Stimulated activated CD4-positive, alpha-beta T cell treated with anti-CD3 and anti-CD28 coated beads, TNF-alpha, amount 100 ng/mL, for 24 hours (primary cell): Measurements from ENCODE around the gene NUAK1.

ENCODE experiments used
- DNase-seq, 3 experiments: peaks; one replicate each; pipeline ENCODE4 v3.0.0-alpha.2; 2020; ENCODE audit warnings: low read depth in 3 of 3

Gene NUAK1

DNA sequence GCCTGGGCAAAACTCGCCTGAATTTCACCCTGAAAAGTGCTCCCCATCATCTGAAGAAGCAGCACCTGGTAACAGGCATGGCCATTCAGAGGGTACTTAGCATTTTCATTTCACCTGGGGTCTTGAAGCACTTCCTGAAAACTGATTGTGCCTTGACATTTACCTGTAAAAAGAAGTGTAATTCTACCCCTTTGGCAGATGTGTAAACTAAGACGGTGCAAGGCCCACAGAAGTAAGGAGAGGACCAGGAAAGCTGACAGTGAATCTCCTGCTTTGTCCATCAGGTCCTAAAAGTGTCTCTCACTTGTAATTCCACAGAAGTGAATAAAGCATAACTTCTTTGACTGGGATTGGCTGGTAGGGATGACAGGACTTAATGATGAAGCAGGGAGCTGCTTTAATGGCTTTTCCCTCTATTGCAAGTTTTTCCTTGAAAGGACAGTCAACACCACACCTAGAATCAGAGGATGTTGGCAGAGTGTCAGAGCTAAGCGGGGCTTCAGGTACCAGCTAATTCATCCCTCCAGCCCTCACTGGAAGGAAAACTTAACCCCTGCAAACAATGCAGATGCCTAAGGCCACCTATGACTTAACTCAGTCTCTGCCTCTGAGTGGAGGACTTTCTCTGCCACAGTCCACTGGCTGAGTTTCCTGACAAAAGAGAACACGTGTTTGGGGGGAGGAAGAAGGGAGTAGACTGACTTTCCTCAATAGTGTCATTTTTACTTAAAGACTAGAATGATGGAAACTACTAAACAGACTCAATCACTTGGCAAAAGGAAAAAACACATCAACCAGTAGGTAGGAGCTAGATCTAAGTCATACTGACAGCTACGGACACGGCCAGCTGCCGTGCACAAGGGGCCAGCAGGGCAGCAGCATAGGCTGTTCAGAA lies 74.7 kb downstream of the NUAK1 start:
- DNase-seq: no peak

GRCh38 chr12:106062693-106063092 lies 76.1 kb downstream of the NUAK1 start:
- DNase-seq: no peak

GRCh38 chr12:106058256-106059182 lies 80.2 kb downstream of the NUAK1 start:
- no peak for DNase-seq

DNA sequence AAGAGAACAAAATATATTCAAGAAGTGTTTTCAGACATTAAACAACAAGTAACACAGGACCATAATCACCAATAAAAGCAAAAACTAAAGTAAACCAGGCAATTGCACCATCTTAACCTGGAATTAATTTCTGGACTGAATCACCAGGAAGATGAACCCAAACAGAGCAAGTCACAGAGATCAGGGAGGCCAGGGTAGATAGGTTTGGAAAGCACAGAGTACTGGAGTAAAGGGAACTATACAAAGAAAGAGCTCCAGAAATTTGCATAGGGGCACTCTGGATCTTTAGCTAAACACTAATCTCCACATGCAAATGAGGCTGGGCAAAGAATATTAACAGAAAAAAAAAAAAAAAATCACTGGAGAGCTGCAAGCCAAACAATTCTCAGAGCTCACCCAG lies 84.7 kb downstream of the NUAK1 start:
- DNase-seq: no peak

- no peak for DNase-seq
Observed at GRCh38 chr12:106051853-106052531, 86.8 kb downstream of the NUAK1 start.

DNA sequence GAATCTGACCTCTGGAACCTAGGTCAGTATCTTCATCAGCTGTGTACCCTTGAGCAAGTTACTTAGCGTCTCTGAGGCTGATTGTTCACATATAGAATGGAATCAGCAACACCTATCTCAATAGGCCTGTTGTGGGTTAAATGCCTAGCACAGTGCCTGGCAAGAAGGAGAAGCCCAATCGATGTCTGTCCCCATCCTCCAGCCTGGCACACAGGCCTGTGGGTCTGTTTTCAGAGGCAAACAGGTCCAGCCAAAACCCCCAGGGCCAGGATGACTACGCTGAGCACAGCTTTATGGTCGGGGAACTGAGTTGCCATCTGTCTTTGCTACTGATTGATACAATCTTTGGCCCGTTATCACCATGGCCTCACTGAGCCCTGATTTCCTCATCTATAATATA lies 89.2 kb downstream of the NUAK1 start:
- DNase-seq: no peak

- no peak for DNase-seq
Observed at GRCh38 chr12:106049105-106049504, 89.6 kb downstream of the NUAK1 start.

GRCh38 chr12:106048676-106049075 lies 90.1 kb downstream of the NUAK1 start:
- DNase-seq: no peak

DNA sequence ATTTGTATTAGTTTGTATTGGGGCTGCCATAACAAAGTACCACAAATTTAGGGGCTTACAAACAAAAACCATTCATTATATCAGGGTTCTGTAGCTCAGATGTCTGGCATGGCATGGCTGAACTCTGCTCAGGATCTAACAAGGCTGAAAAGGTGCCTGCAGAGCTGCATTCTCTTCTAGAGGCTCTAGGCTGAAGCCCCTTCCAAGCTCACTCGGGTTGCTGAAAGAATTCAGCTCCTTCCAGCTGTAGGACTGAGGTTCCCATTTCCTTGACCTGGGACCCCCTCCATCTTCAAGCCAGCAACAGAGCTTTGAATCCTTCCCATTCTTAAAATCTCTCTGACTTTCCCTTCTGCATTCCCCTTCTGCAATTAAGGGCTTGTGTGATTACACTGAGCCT lies 90.7 kb downstream of the NUAK1 start:
- DNase-seq: no peak

GRCh38 chr12:106046947-106047346 lies 91.8 kb downstream of the NUAK1 start:
- DNase-seq: no peak

- no peak for DNase-seq
Observed at GRCh38 chr12:106046301-106046846, 92.4 kb downstream of the NUAK1 start.

- no peak for DNase-seq
Observed at GRCh38 chr12:106045251-106045674, 93.5 kb downstream of the NUAK1 start.

DNA sequence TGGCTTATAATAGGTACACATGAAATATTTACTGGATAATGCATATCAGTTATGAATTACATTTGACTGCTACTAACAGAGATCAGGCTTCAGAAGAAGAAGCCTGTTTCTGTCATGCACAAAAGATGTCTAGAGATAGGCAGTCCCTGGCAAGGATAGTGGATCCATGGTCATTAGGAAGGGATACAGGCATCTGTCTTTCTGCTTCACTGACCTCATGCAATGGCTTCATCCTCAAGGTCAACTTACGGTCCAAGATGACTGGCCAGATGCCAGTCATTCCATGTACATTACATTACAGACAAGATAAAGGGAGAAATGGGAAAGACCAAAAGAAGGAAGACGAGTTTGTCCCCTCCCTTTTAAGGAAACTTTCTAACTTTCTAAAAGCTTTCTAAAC lies 94.0 kb downstream of the NUAK1 start:
- no peak for DNase-seq

- no peak for DNase-seq
Observed at GRCh38 chr12:106042037-106042436, 96.7 kb downstream of the NUAK1 start.

- DNase-seq: no peak
Observed at GRCh38 chr12:106040521-106040920, 98.2 kb downstream of the NUAK1 start.

- no peak for DNase-seq
Observed at GRCh38 chr12:106039646-106040404, 98.9 kb downstream of the NUAK1 start.

DNA sequence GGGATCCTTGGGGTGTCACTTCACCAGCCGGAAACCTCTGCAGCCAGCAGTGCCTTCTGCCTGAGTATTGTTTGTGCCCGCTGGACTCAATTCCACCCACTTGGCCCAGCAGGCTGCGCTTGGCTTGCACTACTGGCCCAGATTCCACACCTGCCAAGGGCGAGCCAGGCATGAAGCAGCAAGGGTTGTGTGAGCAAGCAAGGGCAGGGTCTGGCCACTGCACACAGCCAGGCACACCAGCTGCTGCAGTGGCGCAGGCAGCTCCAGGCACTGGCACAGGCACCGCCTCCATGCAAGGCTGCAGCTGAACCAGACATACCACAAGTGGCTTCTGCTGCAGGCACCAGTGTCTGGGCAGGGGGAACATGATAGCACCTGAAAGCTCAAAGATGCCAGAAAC lies 99.5 kb downstream of the NUAK1 start:
- DNase-seq: no peak

DNA sequence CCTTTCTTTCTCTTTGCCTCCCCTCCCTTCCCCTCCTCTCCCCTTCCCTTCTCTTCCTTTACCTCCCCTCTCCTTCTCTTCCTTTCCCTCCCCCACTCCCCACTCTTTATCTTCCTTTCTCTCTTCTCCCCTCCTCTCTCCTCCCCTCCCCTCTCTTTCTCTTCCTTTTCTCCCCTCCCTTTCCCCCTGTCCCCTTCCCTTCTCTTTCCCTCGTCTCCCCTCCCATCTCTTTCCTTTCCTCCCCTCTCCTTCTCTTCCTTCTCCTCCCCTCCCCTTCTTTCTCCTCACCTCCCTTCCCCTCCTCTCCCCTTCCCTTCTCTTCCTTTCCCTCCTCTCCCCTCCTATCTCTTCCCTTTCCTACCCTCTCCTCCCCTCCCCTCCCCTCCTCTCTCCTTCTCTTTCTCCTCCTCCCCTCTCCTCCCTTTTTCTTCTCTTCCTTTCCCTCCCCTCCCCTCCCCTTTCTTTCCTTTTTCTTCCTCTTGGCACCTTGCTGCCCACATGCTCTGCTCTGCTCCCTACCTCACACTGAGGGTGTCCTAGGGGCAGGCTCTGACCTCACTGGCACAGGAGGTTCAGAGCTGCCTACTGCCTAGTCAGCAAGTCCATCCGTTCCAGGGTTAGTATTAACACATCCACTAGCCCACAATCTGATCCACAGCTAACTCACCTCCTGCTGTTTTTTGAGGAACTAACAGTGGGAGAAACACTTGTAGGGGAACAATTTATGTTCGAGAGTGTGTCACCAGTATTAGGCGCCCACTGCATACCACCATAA lies 101.0 kb downstream of the NUAK1 start:
- no peak for DNase-seq

DNA sequence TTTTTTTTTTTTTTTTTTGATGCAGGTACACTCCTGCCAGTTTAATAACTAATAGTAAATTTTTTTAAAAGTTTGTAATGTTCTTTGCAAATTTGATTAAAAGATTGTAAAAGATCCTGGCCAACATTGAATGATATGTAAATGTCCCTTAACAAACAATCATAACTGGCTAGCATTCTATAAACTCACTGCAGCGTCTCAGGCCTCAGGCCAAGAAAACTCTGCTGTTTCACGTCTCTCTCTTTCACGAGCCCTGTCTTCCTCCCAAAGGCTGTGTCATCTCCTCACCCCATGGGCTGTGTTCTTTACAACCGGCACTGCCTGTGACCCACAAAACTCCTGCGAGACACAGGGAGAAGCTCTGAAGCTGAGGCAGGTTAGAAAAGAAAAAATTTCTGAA lies 103.3 kb downstream of the NUAK1 start:
- no peak for DNase-seq

DNA sequence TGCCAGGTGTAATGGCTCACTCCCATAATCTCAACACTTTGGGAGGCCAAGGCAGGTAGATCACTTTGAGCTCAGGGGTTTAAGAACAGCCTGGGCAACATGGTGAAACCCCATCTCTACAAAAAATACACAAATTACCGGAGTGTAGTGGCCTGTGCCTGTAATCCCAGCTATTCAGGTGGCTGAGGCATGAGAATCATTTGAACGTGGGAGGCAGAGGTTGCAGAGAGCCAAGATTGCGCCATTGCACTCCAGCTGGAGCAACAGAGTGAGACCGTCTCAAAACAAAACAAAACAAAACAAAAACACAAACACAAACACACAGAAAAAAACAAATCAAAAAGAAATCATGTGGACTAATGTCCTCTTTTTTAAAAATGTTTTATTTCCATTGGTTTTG lies 104.4 kb downstream of the NUAK1 start:
- no peak for DNase-seq
